Lower lobe of right lung (tissue), 2 donors: ENCODE measurements around the gene HOOK1. TPM values are rescaled to one million over a fixed set of nuclear protein-coding genes. Genes with fewer than 3 reads are reported as not detected.

Experiments used
- ATAC-seq, 2 donors: fragments of 200-7000 bp; cut with Tn5 transposase; one replicate each; pipeline ENCODE4 v1.9.1; 2020 to 2022; ENCODE audit warnings: mild to moderate bottlenecking in 2 of 2, moderate library complexity in 2 of 2
- DNase-seq: peaks from one replicate; pipeline ENCODE4 v3.0.0-alpha.2; 2020
- H3K27ac ChIP-seq: fragments of 200-600 bp; one replicate; pipeline ENCODE4 v1.8.0; 2022
- H3K27me3 ChIP-seq: fragments of 200-600 bp; one replicate; pipeline ENCODE4 v1.8.0; 2022; ENCODE audit warnings: low read depth
- H3K36me3 ChIP-seq: fragments of 200-600 bp; one replicate; pipeline ENCODE4 v1.8.0; 2022; ENCODE audit warnings: mild to moderate bottlenecking
- H3K4me1 ChIP-seq: fragments of 200-600 bp; one replicate; pipeline ENCODE4 v1.8.0; 2022
- H3K4me3 ChIP-seq: fragments of 200-600 bp; one replicate; pipeline ENCODE4 v1.8.0; 2022; ENCODE audit warnings: mild to moderate bottlenecking
- H3K9me3 ChIP-seq: fragments of 200-600 bp; one replicate; pipeline ENCODE4 v1.8.0; 2022
- intact Hi-C: fragments of 100-400 bp; cut with DNase I; formaldehyde crosslinking; loops from one replicate; pipeline ENCODE4 v1.11.0; 2022
- total RNA-seq: library from RNA; stranded (reverse); fragmentation: NEBNext Ultra II Directional; extraction: Animal tissue kit (Norgen Biotek cat#: 25700); gene quantifications from one replicate; pipeline ENCODE4 v1.2.1, GENCODE V29; 2021
- TF ChIP-seq, protein P1 (sequence below): fragments of 200-600 bp; IDR thresholded peaks from one replicate; pipeline ENCODE4 v1.8.0; 2022; ENCODE audit warnings: antibody characterized with exemption, mild to moderate bottlenecking
- donor health status: DM: no; HTN: yes; CAD: no; lungs with severe emphysema.

The HOOK1 gene
- total RNA-seq, 1 donor from 2014 or later = 14.7 TPM

DNA sequence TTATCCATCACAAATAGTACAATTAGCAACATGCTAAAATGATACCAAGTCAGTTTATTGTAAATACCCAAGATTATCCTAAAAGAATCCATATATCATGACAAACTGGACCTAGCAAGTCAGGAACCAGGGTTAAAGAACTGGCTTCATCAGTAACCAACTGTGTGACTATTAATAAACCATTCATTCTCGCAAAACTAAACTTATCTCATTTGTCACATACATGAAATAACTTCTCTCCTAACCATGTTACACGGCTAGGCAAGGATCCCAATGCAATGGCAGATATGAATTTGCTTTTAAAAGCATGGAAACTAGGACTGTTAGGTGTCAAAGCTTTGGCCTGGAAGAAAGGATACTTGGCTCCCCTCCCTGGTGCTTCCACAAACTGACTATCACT is 82.4 kb downstream of the HOOK1 start:
- DNase-seq (no peak), ATAC-seq (no peak)
- Histone ChIP-seq H3K4me1 (no peaks in the 10 kb centered on the region), H3K9me3 (no peaks in the 10 kb centered on the region), H3K36me3 (no peaks in the 10 kb centered on the region), H3K27me3 (no peaks in the 10 kb centered on the region), H3K27ac (no peak overlapping the region), H3K4me3 (no peak overlapping the region)
- TF ChIP-seq, protein P1, sequence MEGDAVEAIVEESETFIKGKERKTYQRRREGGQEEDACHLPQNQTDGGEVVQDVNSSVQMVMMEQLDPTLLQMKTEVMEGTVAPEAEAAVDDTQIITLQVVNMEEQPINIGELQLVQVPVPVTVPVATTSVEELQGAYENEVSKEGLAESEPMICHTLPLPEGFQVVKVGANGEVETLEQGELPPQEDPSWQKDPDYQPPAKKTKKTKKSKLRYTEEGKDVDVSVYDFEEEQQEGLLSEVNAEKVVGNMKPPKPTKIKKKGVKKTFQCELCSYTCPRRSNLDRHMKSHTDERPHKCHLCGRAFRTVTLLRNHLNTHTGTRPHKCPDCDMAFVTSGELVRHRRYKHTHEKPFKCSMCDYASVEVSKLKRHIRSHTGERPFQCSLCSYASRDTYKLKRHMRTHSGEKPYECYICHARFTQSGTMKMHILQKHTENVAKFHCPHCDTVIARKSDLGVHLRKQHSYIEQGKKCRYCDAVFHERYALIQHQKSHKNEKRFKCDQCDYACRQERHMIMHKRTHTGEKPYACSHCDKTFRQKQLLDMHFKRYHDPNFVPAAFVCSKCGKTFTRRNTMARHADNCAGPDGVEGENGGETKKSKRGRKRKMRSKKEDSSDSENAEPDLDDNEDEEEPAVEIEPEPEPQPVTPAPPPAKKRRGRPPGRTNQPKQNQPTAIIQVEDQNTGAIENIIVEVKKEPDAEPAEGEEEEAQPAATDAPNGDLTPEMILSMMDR = no peak
- intact Hi-C loops = no loop called here

DNA sequence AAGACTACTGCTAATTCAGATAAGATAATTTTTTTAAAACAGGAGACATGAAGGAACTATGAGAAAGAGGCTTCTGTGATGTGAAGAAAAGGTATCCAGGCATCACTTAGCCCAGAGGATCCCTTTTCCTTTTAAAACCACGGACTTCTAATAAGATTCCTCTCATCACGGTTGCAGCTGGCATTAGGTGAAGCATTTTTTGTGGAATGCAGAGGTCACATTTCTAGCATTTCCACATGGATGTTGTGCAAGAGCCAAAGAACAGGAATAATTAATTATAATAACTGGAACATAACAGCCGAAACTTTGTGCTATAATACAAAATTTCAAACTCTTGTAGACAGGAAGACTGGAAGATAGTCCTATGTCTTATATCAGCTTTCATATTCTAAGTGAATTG is 84.2 kb downstream of the HOOK1 start:
- H3K27ac ChIP-seq = no peak overlapping the region
- no peaks in the 10 kb centered on the region for H3K9me3 ChIP-seq
- ATAC-seq = no peak
- TF ChIP-seq, protein P1 = no peak
- no peak overlapping the region for H3K4me3 ChIP-seq
- no peaks in the 10 kb centered on the region for H3K4me1 ChIP-seq
- no peaks in the 10 kb centered on the region for H3K36me3 ChIP-seq
- intact Hi-C loops = no loop called here
- no peaks in the 10 kb centered on the region for H3K27me3 ChIP-seq
- DNase-seq = no peak

DNA sequence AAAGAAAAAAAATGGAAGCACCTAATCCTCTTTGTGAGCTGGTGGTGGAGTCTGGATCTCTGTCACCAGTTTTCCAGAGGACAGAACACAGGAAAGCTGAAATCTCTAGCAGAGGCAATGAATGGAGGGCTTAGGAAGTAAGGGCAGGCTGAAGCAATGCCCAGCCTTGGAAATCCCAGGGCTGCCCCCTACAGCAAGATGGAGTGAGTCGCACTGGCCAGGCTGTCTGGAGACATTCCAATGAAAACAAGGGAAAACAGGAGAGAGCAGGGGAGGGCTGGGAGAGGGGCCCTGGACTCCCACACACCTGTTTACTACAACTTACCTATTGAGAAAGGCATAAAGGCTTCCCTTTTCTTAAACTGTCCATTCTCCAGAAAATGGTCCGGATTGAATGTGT is 85.9 kb downstream of the HOOK1 start:
- TF ChIP-seq, protein P1 = no peak
- Histone ChIP-seq H3K4me1 (no peaks in the 10 kb centered on the region), H3K9me3 (no peaks in the 10 kb centered on the region), H3K27me3 (no peaks in the 10 kb centered on the region), H3K36me3 (no peaks in the 10 kb centered on the region), H3K27ac (no peak overlapping the region), H3K4me3 (no peak overlapping the region)
- ATAC-seq (no peak), DNase-seq (no peak)
- intact Hi-C loops = no loop called here

DNA sequence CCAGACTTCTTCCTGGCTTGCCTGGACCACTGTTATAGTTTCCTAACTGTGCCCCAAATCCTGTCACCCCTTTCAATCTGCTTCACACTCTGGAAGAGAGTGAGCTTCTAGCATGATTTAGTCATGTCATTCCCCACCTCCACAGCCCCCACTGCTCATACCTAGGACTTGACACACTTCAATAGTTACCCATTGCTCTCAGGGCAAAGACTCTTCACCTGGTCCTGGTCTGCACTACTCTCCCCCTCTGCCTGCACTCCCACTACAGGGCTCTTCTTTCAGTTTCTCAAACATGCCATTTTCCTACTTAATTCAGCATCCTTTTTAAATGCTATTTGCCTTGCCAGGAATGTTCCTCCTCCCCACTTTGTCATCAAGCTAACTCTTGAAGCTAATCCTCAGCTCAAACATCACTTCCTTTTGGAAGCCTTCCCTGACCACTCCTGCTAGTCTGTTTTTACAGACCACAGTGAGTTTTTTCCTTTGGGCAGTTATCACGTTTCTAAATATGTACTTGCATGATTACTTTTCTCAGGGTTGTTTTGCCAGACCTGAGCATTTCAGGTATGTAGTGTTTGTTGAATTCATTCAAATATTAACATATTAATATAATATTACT is 87.1 kb downstream of the HOOK1 start:
- Histone ChIP-seq H3K9me3 (no peaks in the 10 kb centered on the region), H3K4me3 (no peak overlapping the region), H3K36me3 (no peaks in the 10 kb centered on the region), H3K27me3 (no peaks in the 10 kb centered on the region), H3K27ac (no peak overlapping the region), H3K4me1 (no peaks in the 10 kb centered on the region)
- no peak for DNase-seq
- TF ChIP-seq, protein P1 = no peak
- peak; percentile 63 to 72 for ATAC-seq
- intact Hi-C loops = no loop called here

DNA sequence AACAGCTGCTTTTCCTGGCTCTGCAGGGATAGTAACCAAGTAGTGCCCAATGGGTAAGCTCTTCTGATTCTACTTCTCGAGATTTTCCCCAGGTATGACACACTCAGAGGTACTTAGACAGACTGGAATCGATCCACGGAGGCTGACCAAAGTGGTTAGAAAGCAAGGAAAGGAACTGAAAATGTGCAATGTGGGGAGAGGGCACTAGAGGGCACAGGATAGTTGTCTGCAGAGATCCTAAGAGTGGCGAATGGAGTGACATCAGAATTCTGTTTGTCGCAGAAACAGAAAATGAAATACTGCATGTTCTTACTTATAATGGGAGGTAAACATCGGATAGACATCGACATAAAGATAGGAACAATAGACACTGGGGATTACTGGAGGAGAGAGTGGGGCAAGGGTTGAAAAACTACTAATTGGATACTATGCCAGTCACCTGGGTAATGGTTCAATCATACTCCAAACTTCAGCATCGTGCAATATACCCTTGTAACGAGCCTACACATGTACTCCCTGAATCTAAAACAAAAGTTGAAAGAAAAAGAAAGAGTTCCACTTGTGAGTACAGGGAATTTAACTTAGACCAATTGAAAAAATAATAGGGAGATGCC is 88.5 kb downstream of the HOOK1 start:
- TF ChIP-seq, protein P1 = peak; percentile 38
- no peaks in the 10 kb centered on the region for H3K4me1 ChIP-seq
- H3K27me3 ChIP-seq = no peaks in the 10 kb centered on the region
- H3K36me3 ChIP-seq = no peaks in the 10 kb centered on the region
- no peak overlapping the region for H3K27ac ChIP-seq
- H3K4me3 ChIP-seq = no peak overlapping the region
- intact Hi-C loops = no loop called here
- peak; percentile 73 to 79 for ATAC-seq
- no peaks in the 10 kb centered on the region for H3K9me3 ChIP-seq
- DNase-seq = no peak
